Fibroblast of villous mesenchyme (primary cell): ENCODE measurements around the gene DLEC1. TPM values are rescaled to one million over a fixed set of nuclear protein-coding genes. Genes with fewer than 3 reads are reported as not detected.
"Not testable (repeated sequence)": the region's sequence is repeated elsewhere in the genome, so short reads cannot be mapped to it uniquely, and the experiment has no call there.

Source experiments
- DNase-seq: peaks from one replicate; pipeline ENCODE4 v3.0.0-alpha.2; 2010; ENCODE audit warnings: low read depth
- H3K4me3 ChIP-seq: 2 replicates; pipeline ENCODE4 v1.5.1; 2011; ENCODE audit warnings: low read depth, mild to moderate bottlenecking, low read length
- total RNA-seq: library from RNA; depleted of rRNA; stranded (reverse); fragments of >200 nt; gene quantifications from 2 replicates; pipeline ENCODE4 v1.2.3, GENCODE V29; 2012
- TF ChIP-seq, protein P1 (sequence below): IDR thresholded peaks from 2 replicates; pipeline ENCODE4 v1.5.1; 2012; ENCODE audit warnings: low read depth, mild to moderate bottlenecking, low read length; ENCODE audit not compliant: insufficient read depth

The DLEC1 gene
- total RNA-seq, 1 donor, result under 0.01 TPM

DNA sequence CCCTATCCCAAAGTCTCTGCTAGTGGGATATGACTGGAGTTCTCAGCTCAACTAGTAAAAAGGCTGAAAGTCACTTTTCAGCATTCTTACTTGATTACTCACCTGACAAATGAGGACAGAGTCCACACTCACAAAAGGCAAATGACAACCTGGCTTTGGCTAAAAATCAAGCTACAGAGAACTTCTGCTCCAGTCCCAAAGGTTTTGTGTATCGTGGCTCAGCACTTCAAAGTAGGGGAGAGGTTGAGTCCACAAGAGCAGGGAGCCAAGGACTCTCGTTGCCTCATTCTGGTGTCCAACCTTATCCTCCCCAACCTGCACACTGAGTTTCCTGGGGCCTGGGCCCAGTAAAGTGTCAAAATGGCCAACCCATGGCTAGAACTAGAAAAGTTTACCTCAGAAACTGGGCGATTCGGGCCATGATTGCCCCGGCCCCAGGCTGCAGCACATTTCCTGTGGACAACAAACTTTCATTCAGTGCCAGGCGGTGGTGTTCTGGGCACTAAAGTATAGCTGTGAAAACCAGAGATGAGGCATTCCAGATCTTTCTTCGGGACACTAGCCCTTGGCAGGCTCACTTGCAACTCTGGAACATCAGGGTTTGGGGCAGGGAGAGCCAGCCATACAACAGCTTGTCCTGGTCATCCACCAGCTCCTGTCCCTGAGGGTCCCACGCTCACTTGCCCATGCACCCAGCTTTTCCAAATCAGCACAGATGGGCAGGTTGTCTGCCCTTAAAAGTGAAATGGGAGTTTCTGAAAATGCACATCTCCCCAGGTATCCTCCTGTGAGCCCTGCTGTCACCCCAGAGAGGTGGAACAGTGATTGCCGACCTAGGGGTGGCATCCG lies 94.8 kb downstream of the DLEC1 start:
- H3K4me3 ChIP-seq, result no peak overlapping the region
- TF ChIP-seq, protein P1, sequence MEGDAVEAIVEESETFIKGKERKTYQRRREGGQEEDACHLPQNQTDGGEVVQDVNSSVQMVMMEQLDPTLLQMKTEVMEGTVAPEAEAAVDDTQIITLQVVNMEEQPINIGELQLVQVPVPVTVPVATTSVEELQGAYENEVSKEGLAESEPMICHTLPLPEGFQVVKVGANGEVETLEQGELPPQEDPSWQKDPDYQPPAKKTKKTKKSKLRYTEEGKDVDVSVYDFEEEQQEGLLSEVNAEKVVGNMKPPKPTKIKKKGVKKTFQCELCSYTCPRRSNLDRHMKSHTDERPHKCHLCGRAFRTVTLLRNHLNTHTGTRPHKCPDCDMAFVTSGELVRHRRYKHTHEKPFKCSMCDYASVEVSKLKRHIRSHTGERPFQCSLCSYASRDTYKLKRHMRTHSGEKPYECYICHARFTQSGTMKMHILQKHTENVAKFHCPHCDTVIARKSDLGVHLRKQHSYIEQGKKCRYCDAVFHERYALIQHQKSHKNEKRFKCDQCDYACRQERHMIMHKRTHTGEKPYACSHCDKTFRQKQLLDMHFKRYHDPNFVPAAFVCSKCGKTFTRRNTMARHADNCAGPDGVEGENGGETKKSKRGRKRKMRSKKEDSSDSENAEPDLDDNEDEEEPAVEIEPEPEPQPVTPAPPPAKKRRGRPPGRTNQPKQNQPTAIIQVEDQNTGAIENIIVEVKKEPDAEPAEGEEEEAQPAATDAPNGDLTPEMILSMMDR, result no peak
- no peak for DNase-seq

DNA sequence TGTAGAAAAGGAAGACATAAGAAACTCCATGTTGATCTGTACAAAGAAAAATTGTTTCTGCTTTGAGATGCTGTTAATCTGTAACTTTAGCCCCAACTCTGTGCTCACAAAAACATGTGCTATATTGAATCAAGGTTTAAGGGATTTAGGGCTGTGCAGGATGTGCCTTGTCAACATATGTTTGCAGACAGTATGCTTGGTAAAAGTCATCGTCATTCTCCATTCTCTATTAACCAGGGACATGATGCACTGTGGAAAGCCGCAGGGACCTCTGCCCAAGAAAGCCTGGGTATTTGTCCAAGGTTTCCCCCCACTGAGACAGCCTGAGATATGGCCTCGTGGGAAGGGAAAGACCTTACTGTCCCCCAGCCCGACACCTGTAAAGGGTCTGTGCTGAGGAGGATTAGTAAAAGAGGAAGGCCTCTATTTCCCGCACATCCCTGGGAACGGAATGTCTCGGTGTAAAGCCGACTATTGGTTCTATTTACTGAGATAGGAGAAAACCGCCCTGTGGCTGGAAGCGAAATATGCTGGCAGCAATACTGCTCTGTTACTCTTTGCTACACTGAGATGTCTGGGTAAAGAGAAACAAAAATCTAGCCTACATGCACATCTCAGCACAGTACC lies 95.6 kb downstream of the DLEC1 start:
- not testable (repeated sequence) for DNase-seq, H3K4me3 ChIP-seq

DNA sequence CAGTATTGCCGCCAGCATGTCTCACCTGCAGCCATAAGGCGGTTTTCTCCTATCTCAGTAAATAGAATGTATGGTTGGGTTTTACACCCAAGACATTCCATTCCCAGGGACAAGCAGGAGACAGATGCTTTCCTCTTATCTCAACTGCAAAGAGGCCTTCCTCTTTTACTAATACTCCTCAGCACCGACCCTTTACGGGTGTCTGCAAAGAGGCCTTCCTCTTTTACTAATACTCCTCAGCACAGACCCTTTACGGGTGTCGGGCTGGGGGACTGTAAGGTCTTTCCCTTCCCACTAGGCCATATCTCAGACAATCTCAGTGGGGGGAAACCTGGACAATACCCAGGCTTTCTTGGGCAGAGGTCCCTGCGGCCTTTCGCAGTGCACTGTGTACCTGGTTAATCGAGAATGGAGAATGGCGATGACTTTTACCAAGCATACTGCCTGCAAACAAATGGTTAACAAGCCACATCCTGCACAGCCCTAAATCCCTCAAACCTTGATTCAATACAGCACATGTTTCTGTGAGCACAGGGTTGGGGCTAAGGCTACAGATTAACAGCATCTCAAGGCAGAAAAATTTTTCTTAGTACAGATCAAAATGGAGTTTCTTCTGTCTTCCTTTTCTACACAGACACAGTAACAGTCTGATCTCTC lies 96.7 kb downstream of the DLEC1 start:
- peak; percentile 5 for DNase-seq
- H3K4me3 ChIP-seq, result peak overlapping the region; percentile 71

DNA sequence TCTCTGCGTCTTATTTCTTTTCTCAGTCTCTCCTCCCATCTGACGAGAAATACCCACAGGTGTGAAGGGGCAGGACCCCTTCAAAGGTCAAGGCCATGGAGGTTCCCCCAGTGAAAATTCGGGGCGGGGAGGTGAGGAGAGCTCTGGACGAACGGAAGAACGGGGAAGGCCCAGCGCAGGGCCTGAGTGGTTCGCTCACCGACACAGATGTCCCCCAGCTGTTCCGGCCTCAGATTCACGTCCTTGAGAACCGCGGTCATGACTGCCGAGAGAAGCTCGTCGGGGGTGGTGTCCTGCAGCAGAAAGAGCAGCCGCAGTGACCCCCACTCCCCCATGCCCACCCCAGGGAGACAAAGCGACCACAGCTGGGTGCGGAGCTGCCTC lies 97.4 kb downstream of the DLEC1 start:
- peak; percentile 60 for DNase-seq
- TF ChIP-seq, protein P1, result no peak
- peak overlapping the region; percentile 71 for H3K4me3 ChIP-seq

DNA sequence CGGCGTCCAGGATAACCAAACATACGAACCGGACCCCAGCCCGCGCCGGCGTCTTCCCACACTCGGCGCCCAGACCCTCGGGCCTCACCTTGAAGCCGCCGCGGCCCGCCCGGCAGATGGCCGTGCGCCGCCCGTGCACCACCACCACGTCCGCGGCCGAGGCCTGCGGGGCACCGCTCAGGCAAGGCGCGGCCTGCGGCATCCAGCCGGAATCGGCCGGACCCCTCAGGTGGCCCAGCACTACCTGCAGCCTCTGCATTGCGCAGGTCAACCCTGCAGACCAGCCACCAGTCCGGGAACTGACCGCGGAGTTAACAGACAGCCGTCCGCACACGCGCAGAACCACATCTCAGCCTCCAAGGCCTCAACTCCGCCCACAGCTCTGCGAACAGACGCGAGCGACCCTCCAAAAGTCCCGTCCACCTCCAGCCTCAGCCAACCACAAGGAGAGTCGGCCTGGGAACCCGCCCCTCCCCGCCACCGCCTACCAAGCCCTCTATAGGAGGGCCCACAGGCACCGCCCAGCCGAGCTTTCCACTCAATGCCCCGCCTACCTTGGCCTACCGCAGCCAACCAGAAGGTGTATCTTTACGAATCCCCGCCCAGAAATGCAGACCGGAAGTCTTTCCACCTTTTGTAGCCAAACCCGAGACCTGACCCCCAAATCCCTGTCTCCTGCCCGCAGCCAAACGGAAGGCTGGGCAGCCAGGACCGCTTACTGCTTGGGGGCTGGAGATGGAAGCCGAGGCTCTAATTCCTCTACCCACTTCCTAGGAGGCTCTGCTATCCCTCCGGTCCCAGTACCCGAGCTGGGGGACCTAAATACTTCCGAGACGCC lies 98.0 kb downstream of the DLEC1 start, which contains the start of gene ACAA1:
Gene ACAA1 (minus strand): TSS at position 351 of the 838 bp plus-strand sequence. CDS start 92 bp downstream, at position 259.
- DNase-seq, result peak; percentile 99
- TF ChIP-seq, protein P1, result no peak
- peak within 1 kb of the TSS; percentile 71 for H3K4me3 ChIP-seq

DNA sequence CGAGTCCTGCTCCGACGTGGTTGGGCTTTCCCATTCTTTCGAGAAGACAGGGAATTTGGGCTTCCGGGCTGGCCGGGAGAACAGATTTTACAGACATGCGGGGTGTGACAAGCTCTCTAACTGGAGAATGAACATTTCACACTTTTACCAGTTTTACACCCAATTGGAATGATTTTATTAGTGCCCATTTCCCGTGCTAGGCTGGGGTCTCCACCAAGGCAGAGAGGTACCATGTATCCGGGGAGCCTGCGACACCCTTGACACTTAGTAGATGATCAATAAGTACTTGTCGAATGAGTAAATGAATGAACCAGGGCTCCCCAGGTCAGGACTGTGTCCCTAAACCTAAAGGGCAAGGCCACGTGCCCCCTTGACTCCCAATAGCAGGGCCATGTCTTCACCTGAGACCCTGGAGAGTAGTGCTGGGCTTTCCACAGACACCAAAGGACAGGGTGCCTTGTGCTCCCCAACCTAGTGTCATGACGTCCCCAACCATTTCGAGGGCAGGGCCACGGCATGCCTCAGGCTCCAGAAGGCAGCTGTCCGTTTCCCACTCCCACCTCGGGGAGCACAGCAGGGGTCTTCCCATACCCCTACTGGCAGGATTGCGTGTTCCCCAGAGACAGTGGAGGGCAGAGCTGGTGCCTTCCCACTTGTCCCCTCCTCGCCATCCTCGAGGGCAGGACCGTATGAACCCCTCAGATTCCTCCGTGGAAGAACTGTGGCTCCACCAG lies 98.8 kb downstream of the DLEC1 start:
- H3K4me3 ChIP-seq, result peak overlapping the region; percentile 71
- peak; percentile 3 for DNase-seq
- TF ChIP-seq, protein P1, result peak; percentile 11
